Measurements from ENCODE around the gene TOPBP1.
"Not testable (repeated sequence)": the region's sequence is repeated elsewhere in the genome, so short reads cannot be mapped to it uniquely, and the experiment has no call there.

The TOPBP1 gene

GRCh38 chr3:133568294-133569014 is 93.3 kb downstream of the TOPBP1 start:
- no peak for DNase-seq

- DNase-seq: no peak
These were observed 97.9 kb downstream of the TOPBP1 start for GRCh38 chr3:133563816-133564215.

GRCh38 chr3:133563186-133563591 is 98.6 kb downstream of the TOPBP1 start:
- no peak for DNase-seq

GRCh38 chr3:133562376-133562775 is 99.4 kb downstream of the TOPBP1 start:
- DNase-seq: no peak

- DNase-seq: no peak
These were observed 100.1 kb downstream of the TOPBP1 start for GRCh38 chr3:133561679-133562078.

- DNase-seq: not testable (repeated sequence)
These were observed 110.2 kb downstream of the TOPBP1 start for GRCh38 chr3:133551589-133551988.

Data from stimulated activated naive CD4-positive, alpha-beta T cell treated with Interleukin-2 at 50 U/mL for 16 hours (primary cell).